Activated naive CD4-positive, alpha-beta T cell treated with anti-CD3 and anti-CD28 coated beads, Interleukin-2, amount 10 ng/mL, durations not matched to agents 7 days and 5 days (primary cell): Measurements from ENCODE around the gene ZNF284.
"Not testable (repeated sequence)": the region's sequence is repeated elsewhere in the genome, so short reads cannot be mapped to it uniquely, and the experiment has no call there.

Experiments
- CTCF ChIA-PET: fragments of 350-600 bp; sonication (Branson Sonifier 250); formaldehyde crosslinking; loops from one replicate; lab custom pipeline; 2021; ENCODE audit warnings: antibody characterized with exemption; lab: Charles Lee
- DNase-seq: peaks from one replicate; pipeline ENCODE4 v3.0.0-alpha.2; 2020
- H3K27ac Mint-ChIP-seq: one replicate; pipeline ENCODE4 v1.8.0; 2021; ENCODE audit warnings: mild to moderate bottlenecking, moderate library complexity, mixed read lengths
- H3K27me3 Mint-ChIP-seq: one replicate; pipeline ENCODE4 v1.8.0; 2021; ENCODE audit warnings: mild to moderate bottlenecking, mixed read lengths
- H3K36me3 Mint-ChIP-seq: one replicate; pipeline ENCODE4 v1.8.0; 2021; ENCODE audit warnings: mixed read lengths
- H3K4me1 Mint-ChIP-seq: one replicate; pipeline ENCODE4 v1.8.0; 2021; ENCODE audit warnings: mixed read lengths
- H3K4me3 Mint-ChIP-seq: one replicate; pipeline ENCODE4 v1.8.0; 2021; ENCODE audit warnings: mild to moderate bottlenecking, moderate library complexity, mixed read lengths
- H3K9me3 Mint-ChIP-seq: one replicate; pipeline ENCODE4 v1.8.0; 2021; ENCODE audit warnings: mixed read lengths

ZNF284 gene

DNA sequence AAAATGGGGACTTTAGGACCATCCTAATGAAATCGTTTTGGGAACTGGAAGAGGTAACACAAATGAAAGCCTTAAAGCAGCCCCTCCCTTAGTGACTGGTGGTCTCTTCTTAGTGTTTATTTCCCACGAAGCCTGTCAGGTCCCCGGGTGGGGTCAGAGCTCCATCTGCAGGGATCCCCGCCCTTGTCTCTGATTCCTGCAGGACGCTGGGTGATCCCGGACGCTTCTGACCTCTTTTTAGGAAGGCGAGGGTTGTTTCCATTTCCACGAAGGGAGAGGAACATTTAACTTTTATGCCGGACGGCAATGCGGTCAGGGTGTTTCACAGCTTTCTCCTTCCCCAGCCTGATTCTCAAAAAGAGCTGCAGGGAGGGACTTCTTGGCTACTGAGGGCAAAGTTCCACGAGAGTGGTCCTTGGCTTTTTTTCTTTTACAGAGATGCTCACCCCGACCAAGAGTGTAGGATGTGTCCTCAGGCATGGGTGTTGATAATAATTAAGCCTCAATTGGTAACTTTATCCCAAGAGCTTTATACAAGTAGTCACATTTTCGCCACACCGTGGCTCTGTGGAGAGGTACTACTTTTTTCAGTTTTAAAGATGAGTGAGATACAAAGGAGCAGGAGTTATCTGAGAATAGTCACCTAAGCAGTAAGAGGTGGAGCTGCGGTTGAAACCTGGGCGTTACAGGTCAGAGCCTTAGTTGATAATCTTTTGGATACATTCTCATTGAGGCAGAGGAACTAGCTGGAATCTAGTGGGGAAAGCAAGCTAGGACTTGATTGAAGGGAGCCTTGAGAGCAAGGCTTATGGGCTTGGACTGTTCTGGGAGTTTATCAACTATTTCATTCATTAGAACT is 813 bp downstream of the ZNF284 start:
- Mint-ChIP-seq H3K4me3 (peak overlapping the region; percentile 87), H3K27ac (no peak overlapping the region), H3K9me3 (peaks cover 35% of the 10 kb centered on the region), H3K27me3 (peaks cover 5% of the 10 kb centered on the region), H3K4me1 (peaks cover 24% of the 10 kb centered on the region), H3K36me3 (peaks cover 26% of the 10 kb centered on the region)
- no peak for DNase-seq
- CTCF ChIA-PET, result interaction anchor here (0.6 to 1.7 kb wide), 2 partner anchors 22 to 49 kb away, joined by 3 to 7 read pairs; no protein-coding TSS in a partner anchor

DNA sequence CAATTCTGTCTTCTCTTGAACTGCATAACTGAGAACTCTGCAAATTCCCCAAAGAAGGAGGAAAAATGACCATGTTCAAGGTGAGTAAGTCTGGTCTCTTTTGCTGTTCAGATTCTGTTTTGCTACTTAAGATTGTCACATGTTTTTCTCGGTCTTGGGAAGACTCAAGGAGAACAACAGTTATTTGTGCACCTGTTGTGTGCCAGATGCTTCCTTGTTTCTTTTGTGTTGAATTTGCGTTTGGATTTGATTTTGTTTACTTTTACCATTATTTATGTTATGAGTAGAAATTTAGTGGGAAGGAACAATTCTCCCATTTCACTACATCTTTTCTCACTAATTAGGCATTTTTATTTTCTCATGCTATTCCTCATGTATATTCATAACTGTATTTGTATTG is 4.4 kb downstream of the ZNF284 start:
- CTCF ChIA-PET, result no interaction called here
- Mint-ChIP-seq H3K27ac (no peak overlapping the region), H3K4me1 (peaks cover 19% of the 10 kb centered on the region)

DNA sequence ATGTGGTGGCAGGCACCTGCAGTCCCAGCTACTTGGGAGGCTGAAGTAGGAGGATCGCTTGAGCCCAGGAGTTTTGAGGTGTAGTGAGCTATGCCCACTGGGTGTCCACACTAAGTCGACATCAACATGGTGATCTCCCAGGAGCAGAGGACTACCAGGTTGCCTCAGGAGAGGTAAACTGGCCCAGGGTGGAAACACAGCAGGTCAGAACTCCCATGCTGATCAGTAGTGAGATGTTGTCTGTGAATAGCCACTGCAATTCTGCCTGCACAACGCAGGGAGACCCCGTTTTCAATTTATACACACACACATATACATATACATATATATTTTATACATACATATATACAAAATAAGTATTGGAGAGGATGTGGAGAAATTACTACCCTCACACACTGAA is 20.1 kb downstream of the ZNF284 start:
- H3K27ac Mint-ChIP-seq, result no peak overlapping the region
- H3K36me3 Mint-ChIP-seq, result peaks cover 16% of the 10 kb centered on the region
- peaks cover 4% of the 10 kb centered on the region for H3K27me3 Mint-ChIP-seq
- H3K9me3 Mint-ChIP-seq, result peaks cover 4% of the 10 kb centered on the region
- no peak overlapping the region for H3K4me3 Mint-ChIP-seq
- CTCF ChIA-PET, result no interaction called here
- no peak for DNase-seq
- H3K4me1 Mint-ChIP-seq, result peaks cover 18% of the 10 kb centered on the region

More for the DNA sequence above, 4.4 kb downstream of the ZNF284 start:
- Mint-ChIP-seq H3K9me3 (peaks cover 12% of the 10 kb centered on the region), H3K36me3 (peaks cover 31% of the 10 kb centered on the region), H3K27me3 (peaks cover 5% of the 10 kb centered on the region), H3K4me3 (no peak overlapping the region)
- DNase-seq, result no peak

GRCh38 chr19:44093931-44094765 is 22.2 kb downstream of the ZNF284 start, which contains the start of gene ZNF224:
Gene ZNF224, plus strand, starts transcription at chr19:44094361. Its CDS starts 3,513 bp downstream, at chr19:44097874.
- Mint-ChIP-seq H3K4me1 (peaks cover 21% of the 10 kb centered on the region), H3K27ac (peak within 1 kb of the TSS; percentile 79), H3K4me3 (peak within 1 kb of the TSS; percentile 94), H3K36me3 (peaks cover 37% of the 10 kb centered on the region), H3K27me3 (peaks cover 4% of the 10 kb centered on the region), H3K9me3 (peaks cover 13% of the 10 kb centered on the region)
- CTCF ChIA-PET, result interaction anchor here (1.1 to 1.9 kb wide), 5 partner anchors 20 to 159 kb away, joined by 3 to 7 read pairs (median 5); partner anchors contain the start of genes ZNF225, ZNF230, ZNF284 and ZNF45
- peak; percentile 91 for DNase-seq

DNA sequence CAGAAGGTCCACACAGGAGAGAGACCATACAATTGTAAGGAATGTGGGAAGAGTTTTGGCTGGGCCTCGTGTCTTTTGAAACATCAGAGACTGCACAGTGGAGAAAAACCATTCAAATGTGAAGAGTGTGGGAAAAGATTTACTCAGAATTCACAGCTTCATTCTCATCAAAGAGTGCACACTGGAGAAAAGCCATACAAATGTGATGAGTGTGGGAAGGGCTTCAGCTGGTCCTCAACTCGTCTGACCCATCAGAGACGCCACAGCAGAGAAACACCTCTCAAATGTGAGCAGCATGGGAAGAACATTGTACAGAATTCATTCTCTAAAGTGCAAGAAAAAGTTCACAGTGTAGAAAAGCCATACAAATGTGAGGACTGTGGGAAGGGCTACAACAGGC is 35.8 kb downstream of the ZNF284 start:
- H3K27ac Mint-ChIP-seq, result no peak overlapping the region
- H3K4me1 Mint-ChIP-seq, result peaks cover 9% of the 10 kb centered on the region
- no peaks in the 10 kb centered on the region for H3K27me3 Mint-ChIP-seq
- peaks cover 69% of the 10 kb centered on the region for H3K9me3 Mint-ChIP-seq
- no peak for DNase-seq
- H3K36me3 Mint-ChIP-seq, result peaks cover 69% of the 10 kb centered on the region
- H3K4me3 Mint-ChIP-seq, result no peak overlapping the region
- CTCF ChIA-PET, result no interaction called here

GRCh38 chr19:44109458-44109857 is 37.5 kb downstream of the ZNF284 start:
- H3K27me3 Mint-ChIP-seq, result peaks cover 5% of the 10 kb centered on the region
- peaks cover 20% of the 10 kb centered on the region for H3K4me1 Mint-ChIP-seq
- no peak overlapping the region for H3K27ac Mint-ChIP-seq
- peaks cover 56% of the 10 kb centered on the region for H3K36me3 Mint-ChIP-seq
- CTCF ChIA-PET, result no interaction called here
- no peak for DNase-seq
- peaks cover 63% of the 10 kb centered on the region for H3K9me3 Mint-ChIP-seq
- H3K4me3 Mint-ChIP-seq, result no peak overlapping the region

DNA sequence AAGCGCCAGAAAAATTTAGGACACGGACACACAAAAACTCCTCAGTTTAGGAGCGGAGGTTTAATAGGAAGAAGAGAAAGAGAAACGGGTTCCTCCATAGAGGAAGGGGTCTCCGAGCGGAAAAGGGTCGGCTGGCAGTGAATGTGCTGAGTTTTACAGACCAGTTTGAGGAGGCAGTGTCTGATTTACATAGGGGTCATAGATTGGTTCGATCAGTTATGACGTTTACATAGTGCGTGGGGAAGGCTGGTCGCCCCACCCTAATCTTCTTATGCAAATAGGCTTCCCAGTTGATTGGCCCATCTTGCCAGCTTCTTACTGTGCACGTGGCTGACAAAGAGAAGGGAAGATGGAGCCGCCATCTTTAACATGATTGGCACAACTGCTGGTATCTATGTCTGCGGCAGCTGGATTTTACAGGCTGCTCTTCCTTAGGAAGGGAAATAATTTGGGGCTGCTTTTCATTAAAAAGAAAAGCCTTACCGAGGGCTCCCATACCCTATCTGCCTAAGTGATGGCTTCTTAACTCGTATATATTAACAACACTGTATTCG is 40.0 kb downstream of the ZNF284 start:
- H3K9me3 Mint-ChIP-seq, result peaks cover 42% of the 10 kb centered on the region
- no peak overlapping the region for H3K27ac Mint-ChIP-seq
- peaks cover 40% of the 10 kb centered on the region for H3K36me3 Mint-ChIP-seq
- H3K4me1 Mint-ChIP-seq, result peaks cover 23% of the 10 kb centered on the region
- CTCF ChIA-PET, result no interaction called here
- no peak for DNase-seq
- peak overlapping the region; percentile 51 for H3K4me3 Mint-ChIP-seq
- H3K27me3 Mint-ChIP-seq, result peaks cover 5% of the 10 kb centered on the region

- no peak for DNase-seq
- H3K27me3 Mint-ChIP-seq, result peaks cover 5% of the 10 kb centered on the region
- peaks cover 34% of the 10 kb centered on the region for H3K9me3 Mint-ChIP-seq
- H3K36me3 Mint-ChIP-seq, result peaks cover 39% of the 10 kb centered on the region
- H3K4me1 Mint-ChIP-seq, result peaks cover 23% of the 10 kb centered on the region
- H3K27ac Mint-ChIP-seq, result no peak overlapping the region
- CTCF ChIA-PET, result no interaction called here
- H3K4me3 Mint-ChIP-seq, result peak overlapping the region; percentile 99
Observed at GRCh38 chr19:44112802-44113137, 40.8 kb downstream of the ZNF284 start.

DNA sequence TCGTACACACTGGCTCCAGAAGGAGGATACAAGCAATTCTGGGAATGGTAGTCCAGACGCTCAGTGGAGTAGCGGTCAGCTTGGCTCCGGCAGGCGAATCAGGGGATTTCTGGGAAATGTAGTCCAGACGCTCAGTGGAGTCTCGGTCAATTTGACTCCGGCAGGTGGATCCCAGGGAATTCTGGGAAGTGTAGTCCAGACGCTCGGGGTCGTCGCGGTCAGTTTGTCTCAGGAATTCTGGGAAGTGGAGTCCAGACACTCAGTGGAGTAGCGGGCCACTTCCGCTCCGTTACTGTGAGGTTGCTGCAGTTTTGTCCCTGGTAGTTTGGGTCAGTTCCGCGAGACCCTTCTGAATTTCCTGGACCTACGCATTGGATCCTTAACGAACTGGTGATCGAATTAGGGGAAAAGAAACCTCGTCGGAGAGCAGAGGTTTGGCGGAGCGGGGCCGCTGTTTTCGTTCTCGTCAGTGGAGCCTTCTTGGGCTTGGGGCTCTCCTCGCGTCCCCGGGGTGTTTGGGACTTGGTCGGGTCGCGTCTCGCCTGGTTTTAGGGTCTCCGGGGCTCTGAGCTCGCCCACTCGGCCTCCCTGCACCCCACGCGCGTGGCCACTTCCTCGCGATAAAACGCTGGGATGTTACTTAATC is 41.3 kb downstream of the ZNF284 start, which contains the start of gene ZNF225:
TSS of gene ZNF225 (plus strand) at position 262 of the 646 bp plus-strand sequence. CDS start 2,429 bp downstream, outside the sequence.
- peak; percentile 89 for DNase-seq
- H3K4me3 Mint-ChIP-seq, result peak within 1 kb of the TSS; percentile 99
- peaks cover 30% of the 10 kb centered on the region for H3K9me3 Mint-ChIP-seq
- H3K4me1 Mint-ChIP-seq, result peaks cover 23% of the 10 kb centered on the region
- peaks cover 37% of the 10 kb centered on the region for H3K36me3 Mint-ChIP-seq
- H3K27me3 Mint-ChIP-seq, result peaks cover 5% of the 10 kb centered on the region
- CTCF ChIA-PET, result interaction anchor here (1.6 kb wide), 1 partner anchor 18 kb away, joined by 5 read pairs; no protein-coding TSS in a partner anchor
- H3K27ac Mint-ChIP-seq, result peak within 1 kb of the TSS; percentile 85

DNA sequence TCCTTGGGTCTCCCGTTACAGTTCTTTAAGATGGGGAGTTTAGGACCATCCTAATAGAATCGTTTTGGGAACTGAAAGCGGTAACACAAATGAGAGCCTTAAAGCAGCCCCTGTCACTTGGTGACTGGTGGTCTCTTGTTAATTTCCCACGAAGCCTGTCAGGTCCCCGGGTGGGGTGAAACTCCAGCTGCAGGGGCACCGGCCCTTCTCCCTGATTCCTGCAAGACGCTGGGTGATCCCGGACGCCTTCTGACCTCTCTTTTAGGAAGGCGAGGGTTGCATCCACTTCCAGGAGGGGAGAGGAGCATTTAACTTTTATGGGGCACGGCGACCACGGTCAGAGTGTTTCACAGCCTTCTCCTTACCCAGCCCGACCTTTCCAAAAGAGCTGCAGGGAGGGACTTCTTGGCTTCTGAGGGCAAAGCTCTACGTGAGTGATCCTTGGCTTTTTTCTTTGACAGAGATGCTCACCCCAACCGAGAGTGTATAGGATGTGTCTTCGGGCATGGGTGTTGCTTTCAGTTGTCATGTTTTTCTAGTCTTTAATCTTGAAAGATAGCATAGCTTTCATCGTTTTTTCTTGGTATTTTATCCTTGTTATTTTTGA is 41.9 kb downstream of the ZNF284 start:
- H3K4me1 Mint-ChIP-seq, result peaks cover 23% of the 10 kb centered on the region
- peaks cover 5% of the 10 kb centered on the region for H3K27me3 Mint-ChIP-seq
- CTCF ChIA-PET, result interaction anchor here (1.6 kb wide), 1 partner anchor 19 kb away, joined by 5 read pairs; no protein-coding TSS in a partner anchor
- H3K9me3 Mint-ChIP-seq, result peaks cover 26% of the 10 kb centered on the region
- peak overlapping the region; percentile 85 for H3K27ac Mint-ChIP-seq
- no peak for DNase-seq
- peak overlapping the region; percentile 99 for H3K4me3 Mint-ChIP-seq
- peaks cover 39% of the 10 kb centered on the region for H3K36me3 Mint-ChIP-seq

- Mint-ChIP-seq H3K36me3 (peaks cover 85% of the 10 kb centered on the region), H3K9me3 (peaks cover 45% of the 10 kb centered on the region)
- CTCF ChIA-PET, H3K27me3 Mint-ChIP-seq, H3K4me1 Mint-ChIP-seq, H3K4me3 Mint-ChIP-seq, DNase-seq, H3K27ac Mint-ChIP-seq: not testable (repeated sequence)
Observed at GRCh38 chr19:44121162-44121561, 49.2 kb downstream of the ZNF284 start.

- H3K27me3 Mint-ChIP-seq, result no peaks in the 10 kb centered on the region
Observed at GRCh38 chr19:44131955-44132354, 60.0 kb downstream of the ZNF284 start.

More at GRCh38 chr19:44131955-44132354, 60.0 kb downstream of the ZNF284 start:
- no peak for DNase-seq
- H3K27ac Mint-ChIP-seq, result no peak overlapping the region
- CTCF ChIA-PET, result no interaction called here
- peaks cover 36% of the 10 kb centered on the region for H3K36me3 Mint-ChIP-seq
- peaks cover 46% of the 10 kb centered on the region for H3K9me3 Mint-ChIP-seq
- H3K4me1 Mint-ChIP-seq, result no peaks in the 10 kb centered on the region
- no peak overlapping the region for H3K4me3 Mint-ChIP-seq
